OCI-LY7 (cell line): ENCODE measurements around the gene SART3.

Experiments
- EZH2phosphoT487 ChIP-seq: fragments of 200-600 bp; sonication (generic); IDR thresholded peaks from 2 replicates; pipeline ENCODE4 v1.6.1; 2018; ENCODE audit warnings: low read depth, borderline replicate concordance, mild to moderate bottlenecking, mixed run types, antibody characterized with exemption, low read length, moderate library complexity, mixed read lengths
- TF ChIP-seq, protein P1 (sequence below): fragments of 200-600 bp; sonication (generic); conservative IDR thresholded peaks from 2 replicates; pipeline ENCODE4 v1.5.1; 2014; ENCODE audit warnings: mild to moderate bottlenecking, antibody characterized with exemption, low read length, moderate library complexity, mixed read lengths

DNA sequence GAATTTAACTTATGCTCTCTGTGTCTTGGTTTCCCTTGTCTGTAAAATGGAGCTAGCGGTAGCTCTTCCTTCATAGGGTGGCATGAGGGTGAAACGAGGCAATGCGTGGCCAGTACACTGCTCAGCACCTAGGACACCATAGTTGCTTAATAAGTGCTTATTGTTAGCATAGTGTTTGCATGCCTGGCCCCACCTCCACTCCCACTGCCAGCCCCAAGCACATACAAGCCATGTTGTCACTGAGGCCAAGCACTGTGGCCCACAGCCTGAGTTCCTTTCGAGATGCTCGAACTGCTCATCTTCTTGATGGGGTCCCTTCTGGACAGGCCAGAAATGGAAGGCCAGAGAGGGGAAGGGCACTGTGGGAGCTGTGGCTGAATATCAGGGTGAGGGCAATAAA, 45.1 kb downstream of the SART3 start:
- TF ChIP-seq, protein P1, sequence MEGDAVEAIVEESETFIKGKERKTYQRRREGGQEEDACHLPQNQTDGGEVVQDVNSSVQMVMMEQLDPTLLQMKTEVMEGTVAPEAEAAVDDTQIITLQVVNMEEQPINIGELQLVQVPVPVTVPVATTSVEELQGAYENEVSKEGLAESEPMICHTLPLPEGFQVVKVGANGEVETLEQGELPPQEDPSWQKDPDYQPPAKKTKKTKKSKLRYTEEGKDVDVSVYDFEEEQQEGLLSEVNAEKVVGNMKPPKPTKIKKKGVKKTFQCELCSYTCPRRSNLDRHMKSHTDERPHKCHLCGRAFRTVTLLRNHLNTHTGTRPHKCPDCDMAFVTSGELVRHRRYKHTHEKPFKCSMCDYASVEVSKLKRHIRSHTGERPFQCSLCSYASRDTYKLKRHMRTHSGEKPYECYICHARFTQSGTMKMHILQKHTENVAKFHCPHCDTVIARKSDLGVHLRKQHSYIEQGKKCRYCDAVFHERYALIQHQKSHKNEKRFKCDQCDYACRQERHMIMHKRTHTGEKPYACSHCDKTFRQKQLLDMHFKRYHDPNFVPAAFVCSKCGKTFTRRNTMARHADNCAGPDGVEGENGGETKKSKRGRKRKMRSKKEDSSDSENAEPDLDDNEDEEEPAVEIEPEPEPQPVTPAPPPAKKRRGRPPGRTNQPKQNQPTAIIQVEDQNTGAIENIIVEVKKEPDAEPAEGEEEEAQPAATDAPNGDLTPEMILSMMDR: no peak
- TF ChIP-seq EZH2phosphoT487: no peak
